ENCODE data around the gene ZMYND11. TPM values are rescaled to one million over a fixed set of nuclear protein-coding genes. Genes with fewer than 3 reads are reported as not detected.

Gene ZMYND11
- total and polyA plus RNA-seq, 2 of the 8 experiments (the other 6 are each of a cell fraction or from before 2014, with no cell fraction given) = 7.5 to 26.6 TPM

DNA sequence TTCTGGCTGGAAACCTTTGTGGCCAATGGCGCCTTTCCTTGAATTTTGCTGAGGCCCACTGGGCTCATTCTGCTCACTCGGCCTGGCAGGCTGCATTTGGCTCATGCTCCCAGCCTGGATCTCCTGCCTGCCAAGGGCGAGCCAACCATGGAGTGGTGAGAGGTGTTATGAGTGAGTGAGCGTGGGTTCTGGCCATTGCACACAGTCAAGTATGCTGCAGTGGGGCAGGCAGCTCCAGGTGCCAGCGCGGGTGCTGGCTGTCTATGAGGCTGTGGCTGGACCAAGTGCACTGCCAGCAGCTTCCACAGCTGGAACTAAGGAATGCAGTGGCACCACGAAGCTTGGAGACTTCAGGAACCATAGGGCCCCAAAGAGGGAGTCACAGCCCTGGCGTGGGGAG is 43.9 kb upstream of the ZMYND11 start (continued):
- no peak for TF ChIP-seq RNF2 (IDR thresholded peaks at IDR 0.05; ENCODE audit: borderline replicate concordance, low read depth, low read length, missing control alignments, poor library complexity, severe bottlenecking)
- TF ChIP-seq RXRA (IDR thresholded peaks at IDR 0.05; ENCODE audit: insufficient read depth, low read depth, low read length) = no peak
